HL-60 (cell line): ENCODE results near the gene SPON2.

Source experiments
- DNase-seq, 2 experiments: peaks; one replicate each; pipeline ENCODE4 v3.0.0-alpha.2; 2010 to 2020; ENCODE audit warnings: low read depth in 1 of 2, low spot score in 1 of 2
- H3K27ac ChIP-seq: fragments of 250-450 bp; sonication (Bioruptor Pico); replicated peaks from 2 replicates; pipeline ENCODE4 v1.5.1; 2020; ENCODE audit warnings: mild to moderate bottlenecking, moderate library complexity
- H3K27me3 ChIP-seq: fragments of 250-450 bp; sonication (Bioruptor Pico); 2 replicates; pipeline ENCODE4 v1.5.1; 2021; ENCODE audit warnings: mild to moderate bottlenecking, moderate library complexity; ENCODE audit not compliant: insufficient read depth, poor library complexity, severe bottlenecking
- H3K4me3 ChIP-seq: replicated peaks from 2 replicates; pipeline ENCODE4 v1.5.1; 2011; ENCODE audit warnings: mild to moderate bottlenecking, control low read depth, low read length; ENCODE audit not compliant: insufficient read depth
- CTCF ChIP-seq: IDR thresholded peaks from one replicate; pipeline ENCODE4 v1.5.1; 2011; ENCODE audit warnings: low read length, control low read depth, inconsistent platforms; ENCODE audit not compliant: insufficient read depth
- GABPA ChIP-seq: IDR thresholded peaks from 2 replicates; pipeline ENCODE4 v1.6.1; 2012; ENCODE audit warnings: low read depth
- POLR2AphosphoS5 ChIP-seq: IDR thresholded peaks from 2 replicates; pipeline ENCODE4 v1.6.1; 2012; ENCODE audit warnings: low read depth
- REST ChIP-seq: IDR thresholded peaks from 2 replicates; pipeline ENCODE4 v1.6.1; 2012; ENCODE audit warnings: low read depth; ENCODE audit not compliant: insufficient replicate concordance
- SPI1 ChIP-seq: IDR thresholded peaks from 2 replicates; pipeline ENCODE4 v1.6.1; 2012; ENCODE audit warnings: low read depth, mild to moderate bottlenecking, borderline replicate concordance

The SPON2 gene

GRCh38 chr4:1216869-1217294 lies 44.5 kb upstream of the SPON2 start:
- TF ChIP-seq POLR2AphosphoS5 (peak; percentile 63), CTCF (no peak), SPI1 (peak; percentile 68; the same call in 1 of the 2 replicates), REST (no peak), GABPA (peak; percentile 60)
- peak overlapping the region; percentile 74 for H3K27ac ChIP-seq
- DNase-seq, result peak; percentile 72 to 87

GRCh38 chr4:1216076-1216614 lies 43.8 kb upstream of the SPON2 start:
- H3K4me3 ChIP-seq, result no peak overlapping the region
- no peak for TF ChIP-seq REST
- no peak for TF ChIP-seq CTCF
- TF ChIP-seq POLR2AphosphoS5, result no peak
- TF ChIP-seq GABPA, result no peak
- TF ChIP-seq SPI1, result no peak

More at GRCh38 chr4:1216869-1217294, 44.5 kb upstream of the SPON2 start:
- no peaks in the 10 kb centered on the region for H3K27me3 ChIP-seq
- no peak overlapping the region for H3K4me3 ChIP-seq

GRCh38 chr4:1215141-1216075 lies 43.0 kb upstream of the SPON2 start:
- no peak overlapping the region for H3K27ac ChIP-seq
- DNase-seq, result no peak
- no peak overlapping the region for H3K4me3 ChIP-seq
- H3K27me3 ChIP-seq, result no peaks in the 10 kb centered on the region
- no peak for TF ChIP-seq POLR2AphosphoS5
- no peak for TF ChIP-seq REST
- no peak for TF ChIP-seq CTCF
- TF ChIP-seq GABPA, result no peak
- no peak for TF ChIP-seq SPI1

More at GRCh38 chr4:1216076-1216614, 43.8 kb upstream of the SPON2 start:
- Histone ChIP-seq H3K27ac (peak overlapping the region; percentile 74), H3K27me3 (no peaks in the 10 kb centered on the region)
- DNase-seq, result no peak
